Uterus (tissue), 4 donors: ENCODE results near the gene SBF2. TPM values are rescaled to one million over a fixed set of nuclear protein-coding genes. Genes with fewer than 3 reads are reported as not detected.
"Not testable (repeated sequence)": the region's sequence is repeated elsewhere in the genome, so short reads cannot be mapped to it uniquely, and the experiment has no call there.

Source experiments
- DNase-seq, 2 donors: peaks; one replicate each; pipeline ENCODE4 v3.0.0-alpha.2; 2019 to 2020
- H3K27ac ChIP-seq, 2 donors: fragments of 200-600 bp; sonication (generic); 1 replicate in 1 of 2; 2 replicates in 1 of 2; pipeline ENCODE4 v1.5.1; 2016 to 2018
- H3K27me3 ChIP-seq, 2 donors: fragments of 200-600 bp; sonication (generic); one replicate each; pipeline ENCODE4 v1.5.1; 2018 to 2019; ENCODE audit warnings: control low read depth in 1 of 2
- H3K36me3 ChIP-seq, 2 donors: fragments of 200-600 bp; sonication (generic); one replicate each; pipeline ENCODE4 v1.5.1; 2019; ENCODE audit warnings: control low read depth in 1 of 2
- H3K4me1 ChIP-seq, 2 donors: fragments of 200-600 bp; sonication (generic); one replicate each; pipeline ENCODE4 v1.5.1; 2018 to 2019; ENCODE audit warnings: control low read depth in 1 of 2
- H3K4me3 ChIP-seq, 2 donors: fragments of 200-600 bp; sonication (generic); 1 replicate in 1 of 2; 2 replicates in 1 of 2; pipeline ENCODE4 v1.5.1; 2018 to 2019; ENCODE audit warnings: mild to moderate bottlenecking in 1 of 2
- H3K9me3 ChIP-seq, 2 donors: fragments of 200-600 bp; sonication (generic); one replicate each; pipeline ENCODE4 v1.5.1; 2019; ENCODE audit warnings: control low read depth in 1 of 2
- POLR2A ChIP-seq, 2 donors: fragments of 450-650 bp; IDR thresholded peaks; one replicate each; pipeline ENCODE4 v1.6.1; 2016; ENCODE audit warnings: antibody characterized with exemption in 2 of 2, mild to moderate bottlenecking in 1 of 2, moderate library complexity in 1 of 2
- intact Hi-C: fragments of 100-400 bp; cut with DNase I; formaldehyde crosslinking; loops from one replicate; pipeline ENCODE4 v1.15.1; 2023; ENCODE audit warnings: low total_unique reads
- total RNA-seq, 4 donors: library from RNA; depleted of rRNA in 3 of 4; stranded (reverse); fragments of >200 nt in 3 of 4; gene quantifications; one replicate each; pipeline versions ENCODE4 v1.1.0 to v1.2.4, GENCODE V29; 2014 to 2023
- TF ChIP-seq, protein P1 (sequence below), 4 experiments: fragments of 200-600 bp in 2 of 4; fragments of 450-650 bp in 2 of 4; sonication (generic) in 2 of 4; IDR thresholded peaks; one replicate each; pipeline ENCODE4 v1.5.1; 2016 to 2019; ENCODE audit warnings: antibody characterized with exemption in 4 of 4, mild to moderate bottlenecking in 2 of 4, moderate library complexity in 1 of 4
- donor health status: DM: yes; HTN: yes; CAD: no.

Gene SBF2
- total RNA-seq, 4 donors from 2014 or later, result 45.0 to 202 (median 98.0) TPM

DNA sequence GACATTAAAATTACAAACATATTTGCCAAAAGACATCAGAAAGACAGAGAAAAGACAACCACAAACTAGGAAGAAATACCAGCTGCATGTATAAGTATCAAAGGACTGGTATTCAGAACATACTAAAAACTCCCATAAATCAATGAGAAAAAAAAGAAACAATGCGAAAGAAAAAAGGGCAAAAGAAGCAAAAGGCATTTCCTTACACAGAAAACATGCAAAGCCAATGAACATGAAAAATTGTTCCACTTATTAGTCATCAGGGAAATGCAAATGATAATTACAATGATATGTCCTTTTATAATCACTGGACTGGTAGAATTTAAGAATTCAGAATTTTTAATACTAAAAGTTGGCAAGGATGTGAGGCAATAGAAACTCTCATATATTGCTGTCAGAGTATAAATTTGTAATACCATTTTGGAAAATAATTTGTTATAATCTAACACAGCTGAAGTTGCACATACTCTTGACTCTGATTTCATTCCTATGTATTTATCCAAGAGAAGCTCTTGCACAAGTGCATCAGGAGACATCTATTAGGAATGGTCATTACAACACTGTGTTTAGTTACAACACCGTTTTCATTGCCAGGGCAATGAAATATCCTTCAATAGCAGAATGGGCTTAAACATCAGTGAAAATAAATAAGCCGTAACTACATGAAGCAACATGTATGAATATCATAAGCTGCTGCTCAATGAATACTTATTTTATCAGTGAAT, 350.5 kb downstream of the SBF2 start:
- Histone ChIP-seq H3K9me3 (no peaks in the 10 kb centered on the region), H3K27me3 (no peaks in the 10 kb centered on the region), H3K4me3 (no peak overlapping the region), H3K4me1 (peaks cover 0 to 4% of the 10 kb centered on the region in 2 donors), H3K36me3 (no peaks in the 10 kb centered on the region), H3K27ac (peak overlapping the region; percentile 60 to 69)
- TF ChIP-seq, protein P1, sequence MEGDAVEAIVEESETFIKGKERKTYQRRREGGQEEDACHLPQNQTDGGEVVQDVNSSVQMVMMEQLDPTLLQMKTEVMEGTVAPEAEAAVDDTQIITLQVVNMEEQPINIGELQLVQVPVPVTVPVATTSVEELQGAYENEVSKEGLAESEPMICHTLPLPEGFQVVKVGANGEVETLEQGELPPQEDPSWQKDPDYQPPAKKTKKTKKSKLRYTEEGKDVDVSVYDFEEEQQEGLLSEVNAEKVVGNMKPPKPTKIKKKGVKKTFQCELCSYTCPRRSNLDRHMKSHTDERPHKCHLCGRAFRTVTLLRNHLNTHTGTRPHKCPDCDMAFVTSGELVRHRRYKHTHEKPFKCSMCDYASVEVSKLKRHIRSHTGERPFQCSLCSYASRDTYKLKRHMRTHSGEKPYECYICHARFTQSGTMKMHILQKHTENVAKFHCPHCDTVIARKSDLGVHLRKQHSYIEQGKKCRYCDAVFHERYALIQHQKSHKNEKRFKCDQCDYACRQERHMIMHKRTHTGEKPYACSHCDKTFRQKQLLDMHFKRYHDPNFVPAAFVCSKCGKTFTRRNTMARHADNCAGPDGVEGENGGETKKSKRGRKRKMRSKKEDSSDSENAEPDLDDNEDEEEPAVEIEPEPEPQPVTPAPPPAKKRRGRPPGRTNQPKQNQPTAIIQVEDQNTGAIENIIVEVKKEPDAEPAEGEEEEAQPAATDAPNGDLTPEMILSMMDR (IDR thresholded peaks at IDR 0.05), result no peak
- no peak for TF ChIP-seq POLR2A (IDR thresholded peaks at IDR 0.05)
- DNase-seq, result peak in 1 of 2 donors; percentile 35
- intact Hi-C loops, result no loop called here

DNA sequence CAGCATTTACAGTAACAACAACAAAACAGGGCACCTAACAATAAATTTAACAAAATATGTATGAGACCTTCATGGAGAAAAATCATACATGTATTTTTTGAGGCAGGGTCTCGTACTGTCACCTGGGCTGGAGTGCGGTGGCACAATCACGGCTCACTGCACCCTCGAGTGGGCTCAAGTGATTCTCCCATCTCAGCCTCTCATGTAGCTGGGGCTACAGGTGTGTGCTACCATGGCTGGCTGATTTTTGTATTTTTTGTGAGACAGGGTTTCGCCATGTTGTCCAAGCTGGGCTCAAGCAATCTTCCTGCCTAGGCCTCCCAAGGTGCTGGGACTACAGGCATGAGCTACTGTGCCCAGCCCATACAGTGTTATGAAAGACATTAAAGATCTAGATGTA, 352.0 kb downstream of the SBF2 start:
- intact Hi-C loops, result no loop called here
- Histone ChIP-seq H3K4me1 (peaks cover 0 to 4% of the 10 kb centered on the region in 2 donors), H3K27ac (peak overlapping the region; percentile 60 to 67)

GRCh38 chr11:9939150-9939549, 354.9 kb downstream of the SBF2 start:
- H3K4me3 ChIP-seq, H3K27me3 ChIP-seq, H3K9me3 ChIP-seq, H3K4me1 ChIP-seq, H3K27ac ChIP-seq, intact Hi-C loops, H3K36me3 ChIP-seq, DNase-seq: not testable (repeated sequence)

More for the DNA sequence above, 352.0 kb downstream of the SBF2 start:
- no peak for DNase-seq
- no peaks in the 10 kb centered on the region for H3K36me3 ChIP-seq
- no peaks in the 10 kb centered on the region for H3K9me3 ChIP-seq
- TF ChIP-seq, protein P1 (IDR thresholded peaks at IDR 0.05), result no peak
- TF ChIP-seq POLR2A (IDR thresholded peaks at IDR 0.05), result no peak
- H3K4me3 ChIP-seq, result no peak overlapping the region
- no peaks in the 10 kb centered on the region for H3K27me3 ChIP-seq

DNA sequence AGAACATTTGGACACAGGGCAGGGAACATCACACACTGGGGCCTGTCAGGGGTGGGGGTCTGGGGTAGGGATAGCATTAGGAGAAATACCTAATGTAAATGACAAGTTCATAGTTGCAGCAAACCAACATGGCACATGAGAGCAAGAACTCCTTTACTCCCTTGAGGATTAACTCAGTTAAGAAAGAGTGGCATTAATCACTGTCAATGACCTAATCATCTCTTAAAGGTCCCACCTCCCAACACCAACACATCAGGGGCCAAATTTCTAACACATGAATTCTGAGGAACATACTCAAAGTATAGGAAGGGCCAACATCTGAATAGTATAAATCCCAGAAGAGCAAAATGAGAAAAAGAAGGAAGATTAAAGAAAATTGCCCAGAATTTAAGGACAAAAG, 357.3 kb downstream of the SBF2 start:
- no peak overlapping the region for H3K27ac ChIP-seq
- no peak for DNase-seq
- no peak overlapping the region for H3K4me3 ChIP-seq
- TF ChIP-seq, protein P1 (IDR thresholded peaks at IDR 0.05), result no peak
- TF ChIP-seq POLR2A (IDR thresholded peaks at IDR 0.05), result no peak
- intact Hi-C loops, result no loop called here
- H3K36me3 ChIP-seq, result no peaks in the 10 kb centered on the region
- H3K9me3 ChIP-seq, result no peaks in the 10 kb centered on the region
- H3K4me1 ChIP-seq, result no peaks in the 10 kb centered on the region
- H3K27me3 ChIP-seq, result no peaks in the 10 kb centered on the region

DNA sequence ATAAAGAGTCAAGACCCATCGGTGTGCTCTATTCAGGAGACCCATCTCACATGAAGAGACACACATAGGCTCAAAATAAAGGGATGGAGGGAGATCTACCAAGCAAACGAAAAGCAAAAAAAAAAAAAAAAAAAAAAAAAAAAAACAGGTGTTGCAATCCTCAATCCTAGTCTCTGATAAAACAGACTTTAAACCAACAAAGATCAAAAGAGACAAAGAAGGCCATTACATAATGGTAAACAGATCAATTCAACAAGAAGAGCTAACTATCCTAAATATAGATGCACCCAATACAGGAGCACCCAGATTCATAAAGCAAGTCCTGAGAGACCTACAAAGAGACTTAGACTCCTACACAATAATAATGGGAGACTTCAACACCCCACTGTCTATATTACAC, 361.2 kb downstream of the SBF2 start:
- H3K9me3 ChIP-seq, H3K27me3 ChIP-seq, DNase-seq, intact Hi-C loops, H3K4me3 ChIP-seq, H3K27ac ChIP-seq, H3K4me1 ChIP-seq, H3K36me3 ChIP-seq: not testable (repeated sequence)

DNA sequence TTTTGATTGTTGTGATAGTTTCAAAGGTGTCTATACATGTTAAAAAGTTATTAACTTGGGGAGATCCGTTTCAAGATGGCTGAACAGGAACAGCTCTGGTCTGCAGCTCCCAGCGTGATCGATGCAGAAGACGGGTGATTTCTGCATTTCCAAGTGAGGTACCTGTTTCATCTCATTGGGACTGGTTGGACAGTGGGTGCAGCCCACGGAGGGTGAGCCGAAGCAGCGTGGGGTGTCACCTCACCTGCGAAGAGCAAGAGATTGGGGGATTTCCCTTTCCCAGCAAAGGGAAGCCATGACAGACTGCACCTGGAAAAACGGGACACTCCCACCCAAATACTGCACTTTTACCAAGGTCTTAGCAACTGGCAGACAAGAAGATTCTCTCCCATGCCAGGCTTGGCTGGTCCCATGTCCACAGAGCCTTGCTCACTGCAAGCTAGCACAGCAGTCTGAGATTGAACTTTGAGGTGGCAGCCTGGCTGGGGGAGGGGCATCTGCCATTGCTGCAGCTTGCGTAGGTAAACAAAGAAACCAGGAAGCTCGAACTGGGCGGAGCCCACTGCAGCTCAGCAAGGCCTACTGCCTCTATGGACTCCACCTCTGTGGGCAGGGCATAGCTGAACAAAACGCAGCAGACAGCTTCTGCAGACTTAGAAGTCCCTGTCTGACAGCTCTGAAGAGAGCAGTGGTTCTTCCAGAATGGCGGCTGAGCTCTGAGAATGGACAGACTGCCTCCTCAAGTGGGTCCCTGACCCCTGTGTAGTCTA, 363.3 kb downstream of the SBF2 start:
- H3K36me3 ChIP-seq, H3K27ac ChIP-seq, H3K4me1 ChIP-seq, DNase-seq, H3K4me3 ChIP-seq, intact Hi-C loops, H3K9me3 ChIP-seq, H3K27me3 ChIP-seq: not testable (repeated sequence)
